Fibroblast of the conjunctiva (primary cell): ENCODE data around the gene PPM1N.

ENCODE experiments used
- DNase-seq: peaks from one replicate; pipeline ENCODE4 v3.0.0-alpha.2; 2010; ENCODE audit warnings: low read depth

PPM1N gene

DNA sequence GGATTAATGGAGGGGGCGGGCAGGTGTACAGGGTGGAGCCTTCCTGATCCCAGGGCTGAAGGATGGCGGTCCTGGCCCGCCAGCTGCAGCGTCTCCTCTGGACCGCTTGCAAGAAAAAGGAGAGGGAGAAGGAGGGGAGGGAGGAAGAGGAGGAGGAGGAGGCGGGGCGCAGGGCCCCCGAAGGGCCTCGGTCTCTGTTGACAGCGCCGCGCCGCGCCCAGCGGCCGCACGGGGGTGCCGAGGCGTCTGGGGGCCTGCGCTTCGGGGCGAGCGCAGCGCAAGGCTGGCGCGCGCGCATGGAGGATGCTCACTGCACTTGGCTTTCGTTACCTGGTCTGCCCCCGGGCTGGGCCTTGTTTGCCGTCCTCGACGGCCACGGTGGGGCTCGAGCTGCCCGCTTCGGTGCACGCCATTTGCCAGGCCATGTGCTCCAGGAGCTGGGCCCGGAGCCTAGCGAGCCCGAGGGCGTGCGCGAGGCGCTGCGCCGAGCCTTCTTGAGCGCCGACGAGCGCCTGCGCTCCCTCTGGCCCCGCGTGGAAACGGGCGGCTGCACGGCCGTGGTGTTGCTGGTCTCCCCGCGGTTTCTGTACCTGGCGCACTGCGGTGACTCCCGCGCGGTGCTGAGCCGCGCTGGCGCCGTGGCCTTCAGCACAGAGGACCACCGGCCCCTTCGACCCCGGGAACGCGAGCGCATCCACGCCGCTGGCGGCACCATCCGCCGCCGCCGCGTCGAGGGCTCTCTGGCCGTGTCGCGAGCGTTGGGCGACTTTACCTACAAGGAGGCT, at the start of gene PPM1N:
Gene PPM1N, plus strand, starts transcription at position 33 of the 785 bp plus-strand sequence. Its CDS starts 30 bp downstream, at position 63.
- DNase-seq: no peak

- DNase-seq: no peak
Observed at GRCh38 chr19:45448887-45449299, 49.4 kb upstream of the PPM1N start.

- no peak for DNase-seq
Observed at GRCh38 chr19:45450012-45450333, 48.3 kb upstream of the PPM1N start.

- DNase-seq: no peak
Observed at GRCh38 chr19:45451131-45451849, 47.0 kb upstream of the PPM1N start.

DNA sequence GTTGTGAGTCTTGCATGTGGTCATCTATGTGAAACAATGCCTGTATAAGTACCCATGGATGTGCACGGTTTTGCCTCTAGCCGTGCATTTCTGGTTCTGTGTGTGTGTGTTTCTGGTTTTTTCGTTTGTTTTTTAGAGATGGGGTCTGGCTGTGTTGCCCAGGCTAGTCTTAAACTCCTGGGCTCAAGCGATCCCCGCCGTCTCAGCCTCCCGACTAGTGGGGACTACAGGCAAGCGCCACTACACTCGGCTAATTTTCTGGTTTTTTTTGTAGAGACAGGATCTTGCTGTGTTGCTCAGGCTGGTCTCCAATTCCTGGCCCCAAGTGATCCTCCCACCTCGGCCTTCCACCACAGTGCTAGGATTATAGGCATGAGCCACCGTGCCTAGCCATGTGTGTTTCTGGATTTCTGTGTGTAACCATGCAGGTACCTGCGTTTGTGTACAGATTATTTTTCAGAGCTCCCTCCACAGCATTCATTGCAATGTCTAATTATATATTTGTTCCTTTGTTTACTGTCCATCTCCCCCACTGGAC, 46.3 kb upstream of the PPM1N start:
- DNase-seq: no peak

DNA sequence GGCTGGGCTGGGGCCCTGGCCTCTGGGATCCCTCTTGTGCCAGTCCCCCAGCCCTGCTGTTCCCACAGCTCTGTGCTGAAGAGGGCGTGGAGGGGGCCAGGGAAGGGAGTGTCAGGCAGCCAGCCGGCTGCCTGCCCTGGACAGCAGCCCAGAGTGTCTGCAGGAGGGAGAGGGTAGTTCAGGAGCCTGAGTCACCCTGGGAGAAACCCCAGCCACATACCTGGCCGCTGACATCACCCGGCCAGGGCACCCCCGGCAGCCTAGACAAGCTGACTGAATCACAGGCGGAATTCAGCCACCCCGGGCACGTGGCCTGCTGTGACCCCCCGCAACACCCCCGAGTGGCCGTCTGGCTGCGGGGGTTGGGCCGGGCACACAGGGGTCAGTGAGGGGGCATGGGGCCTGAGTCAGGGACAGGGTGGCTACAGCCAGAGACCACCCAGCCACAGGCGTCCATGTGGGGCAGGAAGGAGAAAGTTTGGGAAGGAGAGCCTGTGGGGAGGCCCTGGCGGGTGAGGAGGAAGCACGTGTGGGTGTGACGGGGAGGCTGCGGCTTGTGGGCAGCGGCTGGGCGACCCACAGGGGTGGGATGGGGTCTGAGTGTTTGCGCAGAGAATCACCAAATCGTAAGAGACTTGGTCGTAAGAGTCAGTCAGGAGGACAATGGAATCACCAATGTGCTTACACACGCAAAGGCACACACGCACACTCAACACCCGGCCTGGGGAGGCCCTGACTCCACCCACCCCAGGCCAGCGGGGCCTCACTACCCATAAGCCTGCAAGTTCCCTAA, 42.3 kb upstream of the PPM1N start:
- DNase-seq: peak; percentile 98

GRCh38 chr19:45456500-45456815, 41.8 kb upstream of the PPM1N start:
- DNase-seq: no peak

GRCh38 chr19:45457776-45458175, 40.5 kb upstream of the PPM1N start:
- DNase-seq: no peak

GRCh38 chr19:45460807-45461347, 37.4 kb upstream of the PPM1N start:
- no peak for DNase-seq

- DNase-seq: no peak
Observed at GRCh38 chr19:45462174-45462573, 36.1 kb upstream of the PPM1N start.

DNA sequence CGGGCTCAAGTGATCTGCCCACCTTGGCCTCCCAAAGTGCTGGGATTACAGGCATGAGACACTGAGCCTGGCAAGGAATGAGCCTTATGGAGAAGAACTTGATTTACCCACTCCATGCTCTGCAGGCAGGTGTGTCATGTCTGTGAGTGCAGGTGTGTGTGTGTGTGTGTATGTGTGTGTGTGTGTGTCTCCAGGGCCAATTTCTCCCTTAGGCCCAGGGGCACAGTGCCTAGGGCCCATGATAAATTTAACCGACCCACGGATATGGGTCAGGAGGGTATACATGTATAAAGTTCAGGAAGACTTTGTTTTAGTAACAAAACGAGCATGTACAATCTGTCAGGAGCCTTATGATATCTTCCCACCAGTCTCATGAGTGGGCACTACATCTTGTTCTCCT, 35.0 kb upstream of the PPM1N start:
- DNase-seq: no peak

GRCh38 chr19:45464274-45464673, 34.0 kb upstream of the PPM1N start:
- no peak for DNase-seq

GRCh38 chr19:45464852-45465441, 33.3 kb upstream of the PPM1N start:
- DNase-seq: no peak

DNA sequence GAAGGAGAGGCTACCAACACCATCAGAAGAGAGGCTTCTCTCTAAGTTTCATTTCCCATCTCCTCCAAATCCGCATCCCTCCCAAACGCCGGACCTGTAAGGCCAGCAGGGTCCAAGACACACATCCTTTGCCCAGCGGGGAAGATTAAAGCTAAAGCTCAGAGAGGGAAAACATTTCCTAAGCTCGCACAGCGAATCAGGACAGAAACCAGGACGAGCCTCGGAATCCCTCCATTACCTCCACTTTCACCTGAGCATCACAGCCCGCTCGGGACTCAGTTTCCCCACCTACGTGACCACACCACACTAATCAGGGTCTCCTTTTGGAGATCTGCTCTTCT, 31.2 kb upstream of the PPM1N start:
- DNase-seq: no peak

DNA sequence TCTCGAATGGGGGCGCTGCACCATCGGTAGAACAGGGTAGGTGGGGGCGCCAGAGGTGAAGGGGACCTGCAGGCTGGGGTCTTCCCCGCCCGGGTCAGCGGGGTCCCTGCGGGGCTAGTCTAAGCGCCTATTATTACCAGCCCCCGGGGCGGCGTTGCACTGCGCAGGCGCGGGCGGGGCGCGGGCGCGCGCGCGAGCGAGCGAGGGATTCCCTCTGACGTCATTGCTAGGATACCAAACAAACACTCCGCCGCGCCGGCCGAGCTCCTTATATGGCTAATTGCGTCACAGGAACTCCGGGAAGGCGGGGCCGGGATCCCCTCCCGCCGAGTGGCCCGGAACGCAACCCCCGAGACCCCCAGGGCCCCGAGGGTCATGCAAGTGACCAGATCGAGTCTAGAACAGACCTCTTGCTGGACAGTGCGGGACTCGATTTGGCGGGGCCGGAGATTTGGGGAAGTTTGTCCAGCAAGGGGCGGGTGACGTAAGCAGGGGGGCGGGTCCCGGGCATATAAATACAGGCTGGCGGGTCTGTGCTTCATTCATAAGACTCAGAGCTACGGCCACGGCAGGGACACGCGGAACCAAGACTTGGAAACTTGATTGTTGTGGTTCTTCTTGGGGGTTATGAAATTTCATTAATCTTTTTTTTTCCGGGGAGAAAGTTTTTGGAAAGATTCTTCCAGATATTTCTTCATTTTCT, 30.6 kb upstream of the PPM1N start, which contains the start of gene FOSB:
Gene FOSB, plus strand, starts transcription at position 541 of the 703 bp plus-strand sequence. CDS start 591 bp downstream, outside the sequence.
- peak; percentile 91 for DNase-seq

DNA sequence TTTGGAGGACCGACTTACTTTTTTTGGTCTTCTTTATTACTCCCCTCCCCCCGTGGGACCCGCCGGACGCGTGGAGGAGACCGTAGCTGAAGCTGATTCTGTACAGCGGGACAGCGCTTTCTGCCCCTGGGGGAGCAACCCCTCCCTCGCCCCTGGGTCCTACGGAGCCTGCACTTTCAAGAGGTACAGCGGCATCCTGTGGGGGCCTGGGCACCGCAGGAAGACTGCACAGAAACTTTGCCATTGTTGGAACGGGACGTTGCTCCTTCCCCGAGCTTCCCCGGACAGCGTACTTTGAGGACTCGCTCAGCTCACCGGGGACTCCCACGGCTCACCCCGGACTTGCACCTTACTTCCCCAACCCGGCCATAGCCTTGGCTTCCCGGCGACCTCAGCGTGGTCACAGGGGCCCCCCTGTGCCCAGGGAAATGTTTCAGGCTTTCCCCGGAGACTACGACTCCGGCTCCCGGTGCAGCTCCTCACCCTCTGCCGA, 30.0 kb upstream of the PPM1N start:
- no peak for DNase-seq

GRCh38 chr19:45468803-45469131, 29.5 kb upstream of the PPM1N start:
- no peak for DNase-seq

DNA sequence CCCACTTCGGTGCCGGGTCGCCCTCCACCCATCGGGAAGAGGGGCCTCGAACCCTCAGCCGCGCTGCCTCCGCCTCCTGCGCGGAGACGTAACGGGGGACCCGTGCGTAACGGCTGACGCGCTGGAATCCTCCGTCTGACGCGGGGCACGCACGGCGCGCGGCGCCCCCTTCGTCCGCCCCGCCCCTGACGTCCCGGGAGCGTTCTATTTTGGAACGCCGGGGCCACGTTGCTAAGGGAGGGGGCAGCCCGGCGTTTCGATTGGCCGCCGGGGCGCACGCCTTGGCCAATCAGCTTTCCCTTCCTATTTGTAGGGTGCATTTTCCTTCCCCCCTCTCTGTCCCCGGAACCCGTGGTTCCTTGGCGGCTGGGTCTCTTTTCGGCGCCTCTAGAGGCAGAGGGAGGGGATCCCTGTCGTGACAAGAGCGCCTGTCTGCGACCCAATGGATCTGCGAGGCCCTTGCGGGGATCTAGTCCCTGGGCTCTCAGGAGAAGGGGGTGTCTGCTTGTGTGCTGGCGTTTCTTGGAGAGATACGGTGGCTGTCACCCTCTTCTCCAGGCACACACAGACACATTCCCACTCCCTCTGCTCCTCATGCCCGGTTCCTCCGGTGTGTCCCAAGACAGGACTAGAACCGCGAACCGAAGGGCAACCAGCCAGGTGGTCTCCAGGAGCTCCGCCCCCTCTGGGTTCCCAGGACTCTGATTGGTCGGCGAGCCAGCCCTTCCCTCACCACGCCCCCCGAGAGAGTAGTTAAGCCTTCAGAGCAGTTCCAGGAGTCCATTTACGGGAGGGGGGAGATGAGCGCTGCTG, 28.9 kb upstream of the PPM1N start:
- peak; percentile 92 for DNase-seq

DNA sequence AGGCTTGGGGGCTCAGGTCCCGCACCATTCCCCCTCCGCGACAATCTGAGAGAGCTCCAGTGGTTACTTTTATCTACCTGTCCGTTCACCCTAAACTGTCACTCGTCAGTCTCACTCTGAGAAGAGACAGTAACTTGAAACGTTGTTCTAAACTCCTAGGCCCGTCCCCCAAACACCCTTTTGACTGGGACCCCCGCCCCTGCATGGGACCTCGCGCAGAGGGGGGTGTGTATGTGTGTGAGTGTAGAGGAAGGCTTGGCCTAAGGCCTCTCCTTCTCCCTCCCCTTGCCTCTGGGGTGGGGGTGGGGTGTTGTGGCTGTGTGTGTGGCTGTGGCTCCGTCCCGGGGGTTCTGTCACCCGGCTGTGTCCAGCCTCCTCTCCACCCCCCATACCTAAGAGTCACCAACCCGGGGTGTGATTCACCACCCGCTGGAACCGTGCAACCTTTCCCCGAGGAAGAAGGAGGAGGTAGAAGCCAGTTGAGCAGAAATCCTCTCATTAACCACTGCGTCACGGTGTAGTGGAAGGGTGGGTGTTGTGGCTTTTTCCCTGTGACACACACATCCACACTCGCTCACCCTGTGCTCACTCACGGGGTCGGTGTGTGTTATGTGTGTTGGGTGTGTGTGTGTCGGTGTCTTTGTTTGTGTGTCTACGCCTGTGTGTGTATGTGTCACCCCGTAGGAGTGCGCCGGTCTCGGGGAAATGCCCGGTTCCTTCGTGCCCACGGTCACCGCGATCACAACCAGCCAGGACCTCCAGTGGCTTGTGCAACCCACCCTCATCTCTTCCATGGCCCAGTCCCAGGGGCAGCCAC, 28.1 kb upstream of the PPM1N start:
- DNase-seq: no peak

- no peak for DNase-seq
Observed at GRCh38 chr19:45470762-45471081, 27.5 kb upstream of the PPM1N start.
